SU-DHL-6 (cell line): Measurements from ENCODE around the gene FCRL1.

ENCODE experiments used
- H2AFZ ChIP-seq: fragments of 200-600 bp; sonication (generic); 2 replicates; pipeline ENCODE4 v1.6.1; 2014; ENCODE audit warnings: low read depth, mild to moderate bottlenecking, moderate library complexity, mixed read lengths, antibody characterized with exemption, low read length; ENCODE audit not compliant: severe bottlenecking
- H3F3A ChIP-seq: fragments of 200-600 bp; shearing (Covaris generic); 2 replicates; pipeline ENCODE4 v1.6.0; 2016; ENCODE audit warnings: antibody characterized with exemption, mild to moderate bottlenecking; ENCODE audit not compliant: insufficient read depth
- H3K27ac ChIP-seq: fragments of 200-600 bp; sonication (generic); 2 replicates; pipeline ENCODE4 v1.5.1; 2016; ENCODE audit warnings: low read depth, mild to moderate bottlenecking, low read length, moderate library complexity, mixed read lengths
- H3K27me3 ChIP-seq: fragments of 200-600 bp; sonication (generic), shearing (Covaris generic); 2 replicates; pipeline ENCODE4 v1.6.0; 2014; ENCODE audit warnings: mild to moderate bottlenecking, low read length
- H3K36me3 ChIP-seq: fragments of 200-600 bp; sonication (generic); 2 replicates; pipeline ENCODE4 v1.6.1; 2014; ENCODE audit warnings: mild to moderate bottlenecking, low read length, mixed read lengths
- H3K4me2 ChIP-seq: fragments of 300-600, 200-600 bp; shearing (Covaris generic), sonication (generic); 2 replicates; pipeline ENCODE4 v1.6.0; 2014; ENCODE audit warnings: low read length, low read depth, mild to moderate bottlenecking; ENCODE audit not compliant: poor library complexity, severe bottlenecking
- H3K4me3 ChIP-seq: fragments of 200-600 bp; sonication (generic); 2 replicates; pipeline ENCODE4 v1.5.1; 2014; ENCODE audit warnings: antibody characterized with exemption, low read length, mild to moderate bottlenecking, mixed read lengths; ENCODE audit not compliant: insufficient read depth, poor library complexity, severe bottlenecking
- H3K79me2 ChIP-seq: fragments of 200-600 bp; sonication (generic); 2 replicates; pipeline ENCODE4 v1.6.1; 2014; ENCODE audit warnings: mild to moderate bottlenecking, low read length, moderate library complexity; ENCODE audit not compliant: insufficient read depth
- H3K9ac ChIP-seq: fragments of 200-600 bp; sonication (generic); 2 replicates; pipeline ENCODE4 v1.7.0; 2014; ENCODE audit warnings: mild to moderate bottlenecking, low read length
- H3K9me2 ChIP-seq: fragments of 200-600 bp; sonication (generic); replicated peaks from 2 replicates; pipeline ENCODE4 v1.6.1; 2014; ENCODE audit warnings: low read length; ENCODE audit not compliant: insufficient read depth
- H3K9me3 ChIP-seq: fragments of 200-600 bp; sonication (generic); 2 replicates; pipeline ENCODE4 v1.6.1; 2014; ENCODE audit warnings: low read length, mixed read lengths; ENCODE audit not compliant: insufficient read depth
- H4K20me1 ChIP-seq: fragments of 200-600 bp; sonication (generic); 2 replicates; pipeline ENCODE4 v1.6.1; 2014; ENCODE audit warnings: low read depth, mild to moderate bottlenecking, antibody characterized with exemption, low read length, moderate library complexity, mixed read lengths
- EZH2phosphoT487 ChIP-seq: fragments of 200-600 bp; sonication (generic), shearing (Covaris generic); conservative IDR thresholded peaks from 2 replicates; pipeline ENCODE4 v1.6.1; 2018; ENCODE audit warnings: mild to moderate bottlenecking, antibody characterized with exemption, low read length, moderate library complexity, mixed read lengths
- TF ChIP-seq, protein P1 (sequence below): fragments of 200-600 bp; sonication (generic); IDR thresholded peaks from one replicate; pipeline ENCODE4 v1.5.1; 2017; ENCODE audit warnings: antibody characterized with exemption, mild to moderate bottlenecking, low read length, moderate library complexity; ENCODE audit not compliant: insufficient read depth, poor library complexity, severe bottlenecking

Gene FCRL1

DNA sequence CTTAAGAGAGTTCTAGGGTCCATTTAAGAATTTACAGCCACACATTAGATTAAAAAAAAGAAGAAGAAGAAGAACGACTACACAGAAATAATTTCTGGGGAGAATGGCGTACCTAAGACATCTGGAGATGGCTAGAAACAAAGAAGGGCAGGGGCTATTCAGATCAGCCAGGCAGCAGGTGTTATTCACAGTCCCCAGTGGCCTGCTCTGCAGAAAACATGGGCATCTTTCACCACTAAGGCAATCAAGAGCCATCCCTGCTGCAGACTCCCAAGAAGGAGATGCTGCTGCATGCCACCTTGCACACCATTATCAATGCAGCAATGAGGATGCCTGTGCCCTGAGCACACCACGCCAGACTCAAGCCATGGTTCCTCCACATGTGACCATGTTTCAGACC is 35.1 kb downstream of the FCRL1 start:
- Histone ChIP-seq H3K4me3 (no peak overlapping the region), H3K4me2 (peak overlapping the region; percentile 96), H3K36me3 (peaks cover 11% of the 10 kb centered on the region), H3K27me3 (no peaks in the 10 kb centered on the region), H3K79me2 (no peaks in the 10 kb centered on the region), H3F3A (peaks cover 94% of the 10 kb centered on the region), H3K27ac (peak overlapping the region; percentile 97), H3K9me3 (no peaks in the 10 kb centered on the region), H2AFZ (no peak overlapping the region), H3K9me2 (no peaks in the 10 kb centered on the region), H4K20me1 (no peaks in the 10 kb centered on the region), H3K9ac (peak overlapping the region; percentile 44)
- no peak for TF ChIP-seq EZH2phosphoT487
- TF ChIP-seq, protein P1, sequence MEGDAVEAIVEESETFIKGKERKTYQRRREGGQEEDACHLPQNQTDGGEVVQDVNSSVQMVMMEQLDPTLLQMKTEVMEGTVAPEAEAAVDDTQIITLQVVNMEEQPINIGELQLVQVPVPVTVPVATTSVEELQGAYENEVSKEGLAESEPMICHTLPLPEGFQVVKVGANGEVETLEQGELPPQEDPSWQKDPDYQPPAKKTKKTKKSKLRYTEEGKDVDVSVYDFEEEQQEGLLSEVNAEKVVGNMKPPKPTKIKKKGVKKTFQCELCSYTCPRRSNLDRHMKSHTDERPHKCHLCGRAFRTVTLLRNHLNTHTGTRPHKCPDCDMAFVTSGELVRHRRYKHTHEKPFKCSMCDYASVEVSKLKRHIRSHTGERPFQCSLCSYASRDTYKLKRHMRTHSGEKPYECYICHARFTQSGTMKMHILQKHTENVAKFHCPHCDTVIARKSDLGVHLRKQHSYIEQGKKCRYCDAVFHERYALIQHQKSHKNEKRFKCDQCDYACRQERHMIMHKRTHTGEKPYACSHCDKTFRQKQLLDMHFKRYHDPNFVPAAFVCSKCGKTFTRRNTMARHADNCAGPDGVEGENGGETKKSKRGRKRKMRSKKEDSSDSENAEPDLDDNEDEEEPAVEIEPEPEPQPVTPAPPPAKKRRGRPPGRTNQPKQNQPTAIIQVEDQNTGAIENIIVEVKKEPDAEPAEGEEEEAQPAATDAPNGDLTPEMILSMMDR: no peak

DNA sequence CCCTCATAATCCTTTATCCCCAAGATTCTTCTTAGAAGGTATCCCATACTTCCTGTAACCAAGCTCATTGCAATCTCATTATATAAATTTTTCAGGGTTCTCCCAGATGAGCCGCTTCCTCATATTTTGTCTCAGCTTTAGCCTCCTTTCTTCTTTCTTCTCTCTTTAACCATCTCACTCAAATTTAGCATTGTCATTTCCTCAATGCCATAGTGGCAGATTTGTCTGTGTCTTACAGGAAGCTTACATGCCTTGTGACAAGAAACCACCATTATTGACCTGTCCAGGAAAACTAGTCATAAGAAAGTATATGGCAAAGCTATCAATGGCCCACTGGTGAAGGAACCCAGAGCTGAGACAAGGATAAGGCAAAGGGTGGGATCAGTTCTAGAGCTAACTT is 37.0 kb downstream of the FCRL1 start:
- Histone ChIP-seq H3K9ac (peak overlapping the region; percentile 28), H3K9me3 (no peaks in the 10 kb centered on the region), H3K79me2 (peaks cover 3% of the 10 kb centered on the region; the same call in 1 of the 2 replicates), H3K9me2 (no peaks in the 10 kb centered on the region), H3F3A (peaks cover 93% of the 10 kb centered on the region), H3K36me3 (peaks cover 5% of the 10 kb centered on the region), H3K4me3 (no peak overlapping the region), H4K20me1 (no peaks in the 10 kb centered on the region), H3K27ac (peak overlapping the region; percentile 97), H3K27me3 (no peaks in the 10 kb centered on the region), H3K4me2 (peak overlapping the region; percentile 96), H2AFZ (no peak overlapping the region)
- TF ChIP-seq, protein P1: no peak
- no peak for TF ChIP-seq EZH2phosphoT487

DNA sequence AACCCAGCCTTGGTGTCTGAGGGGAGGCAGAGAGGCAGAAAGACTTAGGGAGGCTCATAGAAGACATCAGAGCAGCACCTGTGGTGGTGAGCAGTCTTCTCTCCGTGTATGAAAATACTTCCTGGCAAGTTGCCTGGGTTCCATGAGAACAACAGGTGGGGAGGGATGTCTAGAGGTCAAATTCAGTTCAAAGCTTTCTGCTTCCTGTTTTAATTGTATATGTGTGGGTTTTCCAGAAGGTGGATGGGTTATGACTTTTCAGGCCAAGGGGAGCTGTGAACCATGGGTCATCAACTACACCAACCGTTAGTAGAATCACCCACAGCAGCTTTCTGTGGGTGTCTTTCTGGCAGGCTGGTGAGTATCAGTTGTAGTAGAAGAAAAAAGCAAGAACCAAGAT is 38.9 kb downstream of the FCRL1 start:
- Histone ChIP-seq H3K4me2 (peak overlapping the region; percentile 96), H3K79me2 (peaks cover 21% of the 10 kb centered on the region), H3K36me3 (no peaks in the 10 kb centered on the region), H3F3A (peaks cover 94% of the 10 kb centered on the region), H2AFZ (no peak overlapping the region), H3K27ac (peak overlapping the region; percentile 97), H3K4me3 (no peak overlapping the region), H3K27me3 (no peaks in the 10 kb centered on the region), H3K9me3 (no peaks in the 10 kb centered on the region), H4K20me1 (no peaks in the 10 kb centered on the region), H3K9me2 (no peaks in the 10 kb centered on the region), H3K9ac (peak overlapping the region; percentile 25; the same call in 1 of the 2 replicates)
- TF ChIP-seq EZH2phosphoT487: no peak
- TF ChIP-seq, protein P1: no peak
